ENCODE results near the gene KRTAP10-3.
A peak's percentile ranks its signal among the peaks of the same experiment; 100 is the strongest.

KRTAP10-3 gene

DNA sequence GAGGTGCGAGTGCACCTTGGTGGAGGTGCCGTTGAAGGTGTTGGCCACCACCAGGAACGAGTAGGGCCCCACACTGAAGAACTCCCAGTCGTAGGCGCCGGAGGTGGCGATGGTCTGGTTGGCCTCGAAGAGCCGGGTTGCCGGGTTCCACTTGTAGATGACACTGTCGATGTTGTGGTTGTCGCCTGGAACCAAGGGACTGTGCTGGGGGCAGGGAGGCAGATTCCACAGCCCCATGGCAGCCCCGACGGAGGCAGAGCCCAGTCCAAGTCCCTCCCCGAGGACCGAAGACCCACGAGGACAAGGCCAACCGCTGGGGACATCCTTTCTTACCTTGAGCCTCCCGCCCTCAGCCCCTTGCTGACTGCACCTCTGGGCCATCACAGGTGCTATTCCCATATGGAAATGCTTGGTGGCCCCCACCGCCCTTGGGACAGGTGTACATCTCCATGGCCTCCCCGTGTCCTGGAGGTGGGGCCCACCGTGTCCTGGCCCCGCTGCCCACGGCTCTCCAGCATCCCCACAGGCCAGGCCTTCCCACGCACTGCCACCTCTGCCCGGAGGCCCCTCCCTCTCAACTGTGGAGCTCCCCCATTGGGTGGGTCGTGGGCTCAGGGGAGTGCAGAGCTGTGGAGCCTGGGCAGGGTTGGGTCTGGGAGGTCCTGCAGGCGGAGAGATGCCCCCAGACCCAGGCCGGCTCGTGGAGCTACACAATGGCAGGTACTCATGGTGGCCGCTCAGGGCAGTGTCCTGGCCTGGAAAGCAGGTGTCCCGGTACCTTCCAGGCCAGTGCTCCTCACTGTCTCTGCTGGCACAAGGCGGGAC is 36.5 kb downstream of the KRTAP10-3 start:
- H3K27ac Mint-ChIP-seq, result no peak overlapping the region
- no peak for DNase-seq
- no peaks in the 10 kb centered on the region for H3K9me3 Mint-ChIP-seq
- TF ChIP-seq, protein P1, sequence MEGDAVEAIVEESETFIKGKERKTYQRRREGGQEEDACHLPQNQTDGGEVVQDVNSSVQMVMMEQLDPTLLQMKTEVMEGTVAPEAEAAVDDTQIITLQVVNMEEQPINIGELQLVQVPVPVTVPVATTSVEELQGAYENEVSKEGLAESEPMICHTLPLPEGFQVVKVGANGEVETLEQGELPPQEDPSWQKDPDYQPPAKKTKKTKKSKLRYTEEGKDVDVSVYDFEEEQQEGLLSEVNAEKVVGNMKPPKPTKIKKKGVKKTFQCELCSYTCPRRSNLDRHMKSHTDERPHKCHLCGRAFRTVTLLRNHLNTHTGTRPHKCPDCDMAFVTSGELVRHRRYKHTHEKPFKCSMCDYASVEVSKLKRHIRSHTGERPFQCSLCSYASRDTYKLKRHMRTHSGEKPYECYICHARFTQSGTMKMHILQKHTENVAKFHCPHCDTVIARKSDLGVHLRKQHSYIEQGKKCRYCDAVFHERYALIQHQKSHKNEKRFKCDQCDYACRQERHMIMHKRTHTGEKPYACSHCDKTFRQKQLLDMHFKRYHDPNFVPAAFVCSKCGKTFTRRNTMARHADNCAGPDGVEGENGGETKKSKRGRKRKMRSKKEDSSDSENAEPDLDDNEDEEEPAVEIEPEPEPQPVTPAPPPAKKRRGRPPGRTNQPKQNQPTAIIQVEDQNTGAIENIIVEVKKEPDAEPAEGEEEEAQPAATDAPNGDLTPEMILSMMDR (IDR thresholded peaks at IDR 0.05), result no peak
- no peak overlapping the region for H3K4me3 Mint-ChIP-seq
- H3K27me3 Mint-ChIP-seq (ENCODE audit: low read depth, poor library complexity), result peaks cover 9% of the 10 kb centered on the region
- H3K36me3 Mint-ChIP-seq (ENCODE audit: low read depth), result peaks cover 4% of the 10 kb centered on the region
- peaks cover 20% of the 10 kb centered on the region for H3K4me1 Mint-ChIP-seq

DNA sequence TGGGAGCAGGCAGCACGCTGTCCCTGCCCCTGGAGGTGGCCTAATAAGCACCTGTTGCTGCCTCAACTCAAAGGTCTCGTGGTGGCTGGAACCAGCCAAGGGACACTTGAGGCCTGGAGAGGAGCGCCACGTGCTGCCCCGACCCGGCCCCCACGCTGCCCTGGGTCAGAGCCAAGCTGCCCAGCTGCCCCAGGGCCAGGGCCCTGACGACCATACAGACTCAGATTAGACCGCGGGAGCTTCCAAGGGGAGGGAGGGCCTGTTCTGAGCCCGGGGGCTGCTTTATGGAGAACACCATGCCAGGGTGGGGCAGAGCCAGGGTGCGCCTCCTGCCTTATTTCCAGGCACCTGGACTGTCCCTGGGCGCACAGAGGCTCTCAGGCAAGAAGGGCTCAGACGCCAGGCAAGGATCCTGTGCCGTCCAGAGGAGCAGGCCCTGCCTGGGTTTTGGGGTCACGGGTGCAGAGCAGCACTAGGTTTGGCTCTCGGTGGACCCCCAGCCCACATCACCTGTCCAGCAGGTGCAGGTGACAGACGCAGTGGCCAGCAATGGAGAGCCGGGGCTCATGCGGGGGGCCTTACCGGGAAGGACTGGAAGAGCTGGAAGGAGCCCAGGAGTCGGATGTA is 37.2 kb downstream of the KRTAP10-3 start:
- peaks cover 25% of the 10 kb centered on the region for H3K4me1 Mint-ChIP-seq
- TF ChIP-seq, protein P1 (IDR thresholded peaks at IDR 0.05), result no peak
- H3K4me3 Mint-ChIP-seq, result no peak overlapping the region
- no peaks in the 10 kb centered on the region for H3K9me3 Mint-ChIP-seq
- DNase-seq, result no peak
- H3K36me3 Mint-ChIP-seq (ENCODE audit: low read depth), result peaks cover 4% of the 10 kb centered on the region
- H3K27ac Mint-ChIP-seq, result no peak overlapping the region
- H3K27me3 Mint-ChIP-seq (ENCODE audit: low read depth, poor library complexity), result peaks cover 11% of the 10 kb centered on the region

DNA sequence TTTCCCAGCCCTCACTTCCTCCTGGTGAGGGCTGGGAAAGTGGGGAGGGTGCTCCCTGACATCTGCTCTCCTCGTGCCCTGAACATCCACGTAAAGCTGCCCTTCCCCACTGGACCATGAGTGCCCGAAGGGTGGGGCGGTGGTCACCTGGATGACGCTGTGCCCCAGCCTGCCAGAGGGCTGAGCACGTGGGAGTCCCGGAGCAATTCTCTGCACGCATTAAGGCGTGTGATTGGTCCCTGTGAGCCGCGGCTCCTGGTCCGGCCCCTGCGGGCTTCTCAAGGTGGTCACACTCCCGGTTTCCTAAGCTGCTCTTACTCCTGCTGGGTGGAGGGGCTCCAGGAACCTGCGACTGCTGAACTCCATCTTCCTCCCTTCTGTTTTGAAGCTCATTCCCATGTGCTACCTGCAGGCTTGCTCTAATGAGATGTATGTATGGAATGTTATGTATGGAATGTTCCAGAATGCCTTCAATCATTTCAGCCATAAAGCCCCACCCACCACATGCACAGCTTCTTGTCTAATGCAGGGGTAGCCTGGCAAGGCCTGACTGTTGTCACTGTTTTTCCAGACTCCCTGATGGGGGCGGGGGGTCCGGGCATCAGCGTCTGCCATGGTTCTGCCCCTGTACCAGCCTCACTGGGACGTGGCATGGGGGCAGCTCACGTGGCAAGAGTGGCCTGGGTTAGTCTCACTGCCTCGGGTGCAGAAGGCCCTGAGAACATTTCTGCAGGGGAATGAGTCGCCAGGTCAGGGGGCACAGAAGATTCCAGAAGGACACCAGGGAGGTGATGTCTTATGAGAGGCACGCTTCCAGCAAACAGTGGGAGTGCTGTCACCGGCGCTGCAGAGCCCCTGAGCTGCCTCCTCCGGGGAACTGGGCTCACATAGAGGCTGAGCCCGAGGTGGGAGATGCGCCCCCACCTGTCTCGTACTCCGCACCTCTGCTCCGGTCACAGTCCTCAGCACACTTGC is 38.0 kb downstream of the KRTAP10-3 start:
- H3K36me3 Mint-ChIP-seq (ENCODE audit: low read depth), result peaks cover 4% of the 10 kb centered on the region
- DNase-seq, result no peak
- H3K27me3 Mint-ChIP-seq (ENCODE audit: low read depth, poor library complexity), result peaks cover 11% of the 10 kb centered on the region
- no peak overlapping the region for H3K27ac Mint-ChIP-seq
- H3K4me3 Mint-ChIP-seq, result no peak overlapping the region
- peaks cover 25% of the 10 kb centered on the region for H3K4me1 Mint-ChIP-seq
- no peaks in the 10 kb centered on the region for H3K9me3 Mint-ChIP-seq
- TF ChIP-seq, protein P1 (IDR thresholded peaks at IDR 0.05), result no peak

DNA sequence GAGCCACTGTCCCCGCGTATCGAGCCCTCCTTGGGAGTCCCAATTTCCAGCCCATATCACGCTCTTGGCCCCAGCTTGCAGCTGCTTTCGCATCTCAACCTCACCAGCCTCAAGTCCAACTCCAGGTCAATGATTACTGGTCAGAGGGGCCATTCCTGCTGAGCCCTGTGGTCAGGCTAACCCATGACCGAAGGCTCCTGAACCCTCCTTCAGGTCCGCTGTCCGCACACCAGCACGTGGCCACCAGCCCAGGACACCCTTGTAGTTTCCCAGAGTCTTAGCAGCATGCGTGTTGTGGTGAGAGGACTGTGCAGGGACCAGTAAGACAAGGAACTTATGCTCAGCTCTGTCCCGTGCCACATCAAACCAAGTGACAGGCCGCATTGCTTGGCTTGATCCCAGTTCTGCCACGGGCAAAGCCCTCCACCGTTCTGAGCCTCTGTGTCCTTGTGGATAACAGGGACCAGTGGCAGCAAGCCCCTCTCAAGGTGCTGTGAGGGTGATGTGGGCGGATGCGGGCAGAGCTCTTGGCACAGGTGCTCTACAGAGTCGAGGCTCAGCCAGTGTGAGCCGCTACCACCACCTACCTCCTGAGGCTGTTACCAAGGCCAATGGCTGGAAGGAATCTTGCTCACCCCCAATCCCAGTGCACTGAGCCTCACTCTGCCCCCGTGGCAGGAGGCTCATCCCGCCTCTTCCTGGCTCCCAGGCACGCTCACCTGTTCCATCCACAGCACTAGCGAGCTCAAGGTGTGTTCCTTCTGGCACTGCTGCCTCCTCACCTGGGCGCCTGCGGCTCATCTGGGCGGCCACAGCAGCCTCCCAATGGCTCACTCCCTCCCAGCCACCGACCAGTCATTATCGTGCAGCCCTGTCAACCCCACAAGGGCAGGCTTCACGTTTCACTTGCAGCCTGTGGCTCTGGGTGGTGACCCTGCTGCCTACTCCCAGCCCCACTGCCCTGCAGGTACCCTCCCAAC is 39.0 kb downstream of the KRTAP10-3 start:
- Mint-ChIP-seq H3K36me3 (ENCODE audit: low read depth) (peaks cover 4% of the 10 kb centered on the region), H3K4me3 (peak overlapping the region; percentile 59), H3K27ac (peak overlapping the region; percentile 81), H3K4me1 (peaks cover 25% of the 10 kb centered on the region), H3K9me3 (no peaks in the 10 kb centered on the region), H3K27me3 (ENCODE audit: low read depth, poor library complexity) (peaks cover 11% of the 10 kb centered on the region)
- TF ChIP-seq, protein P1 (IDR thresholded peaks at IDR 0.05), result no peak
- DNase-seq, result no peak

DNA sequence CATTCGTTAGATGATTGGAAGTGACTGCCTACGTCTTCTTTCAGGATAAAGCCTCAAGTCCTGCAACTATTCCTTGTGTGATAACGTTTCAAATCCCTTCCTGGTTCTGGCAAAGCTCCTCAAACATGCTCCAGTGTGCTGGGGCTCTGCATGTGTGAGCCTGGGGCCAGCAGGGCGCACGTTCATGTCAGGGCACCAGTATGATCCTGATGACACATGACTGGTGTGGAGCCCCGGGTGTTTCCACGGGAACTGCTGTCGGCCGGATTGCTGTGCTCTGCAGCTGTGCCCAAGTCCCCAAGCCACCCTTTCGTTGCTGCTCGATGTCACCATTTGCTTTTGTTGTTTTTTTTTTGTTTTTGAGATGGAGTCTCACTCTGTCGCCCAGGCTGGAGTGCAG is 39.9 kb downstream of the KRTAP10-3 start:
- TF ChIP-seq, protein P1 (IDR thresholded peaks at IDR 0.05), result no peak
- DNase-seq, result no peak
- Mint-ChIP-seq H3K36me3 (ENCODE audit: low read depth) (peaks cover 4% of the 10 kb centered on the region), H3K9me3 (no peaks in the 10 kb centered on the region), H3K27me3 (ENCODE audit: low read depth, poor library complexity) (peaks cover 11% of the 10 kb centered on the region), H3K4me3 (peak overlapping the region; percentile 79), H3K4me1 (peaks cover 25% of the 10 kb centered on the region), H3K27ac (peak overlapping the region; percentile 45)
